HepG2 (cell line): ENCODE data around the gene C2. TPM values are rescaled to one million over a fixed set of nuclear protein-coding genes. Genes with fewer than 3 reads are reported as not detected.
A peak's percentile ranks its signal among the peaks of the same experiment; 100 is the strongest.

ENCODE experiments used
- ATF4 ChIP-seq, 2 experiments: fragments of 450-650 bp in 1 of 2; sonication (generic) in 1 of 2; formaldehyde crosslinking; IDR thresholded peaks; 2 replicates each; pipeline versions ENCODE4 v1.5.0 to v1.8.0; 2020 to 2022; ENCODE audit warnings: mild to moderate bottlenecking in 1 of 2, missing genetic modification reagents in 1 of 2
- HMG20A ChIP-seq: IDR thresholded peaks from 2 replicates; pipeline ENCODE4 v1.6.1; 2016; ENCODE audit warnings: borderline replicate concordance
- HNF4A ChIP-seq: sonication (generic); formaldehyde crosslinking; IDR thresholded peaks from 2 replicates; pipeline ENCODE4 v1.4.0; 2020; ENCODE audit warnings: missing genetic modification reagents
- PRDM4 ChIP-seq: sonication (generic); formaldehyde crosslinking; IDR thresholded peaks from 2 replicates; pipeline ENCODE4 v1.9.0; 2021; ENCODE audit warnings: missing genetic modification reagents, borderline replicate concordance
- SIN3B ChIP-seq: fragments of 150-350 bp; IDR thresholded peaks from 2 replicates; pipeline ENCODE4 v1.6.1; 2014; ENCODE audit warnings: low read length
- STAG1 ChIP-seq: sonication (generic); formaldehyde crosslinking; IDR thresholded peaks from 2 replicates; pipeline ENCODE4 v1.4.0; 2020; ENCODE audit warnings: missing genetic modification reagents
- TEF ChIP-seq: sonication (generic); formaldehyde crosslinking; IDR thresholded peaks from 2 replicates; pipeline ENCODE4 v1.5.0; 2020; ENCODE audit warnings: missing genetic modification reagents
- TRAFD1 ChIP-seq: sonication (generic); formaldehyde crosslinking; IDR thresholded peaks from 2 replicates; pipeline ENCODE4 v1.5.1; 2020; ENCODE audit warnings: missing genetic modification reagents, mild to moderate bottlenecking, borderline replicate concordance
- ZMYM4 ChIP-seq: sonication (generic); formaldehyde crosslinking; IDR thresholded peaks from 2 replicates; pipeline ENCODE4 v1.8.1; 2023; ENCODE audit warnings: mild to moderate bottlenecking, missing genetic modification reagents
- ZNF318 ChIP-seq: sonication (generic); formaldehyde crosslinking; IDR thresholded peaks from 2 replicates; pipeline ENCODE4 v1.4.0; 2020; ENCODE audit warnings: mild to moderate bottlenecking, missing genetic modification reagents
- ZNF605 ChIP-seq: sonication (generic); formaldehyde crosslinking; IDR thresholded peaks from 2 replicates; pipeline ENCODE4 v1.8.0; 2022; ENCODE audit warnings: mild to moderate bottlenecking, missing genetic modification reagents
- ZNF775 ChIP-seq: sonication (generic); formaldehyde crosslinking; IDR thresholded peaks from 2 replicates; pipeline ENCODE4 v1.4.0; 2020; ENCODE audit warnings: missing genetic modification reagents, mild to moderate bottlenecking, moderate library complexity, borderline replicate concordance
- polyA plus RNA-seq, 8 experiments: library from polyadenylated mRNA; depleted of rRNA in 3 of 8; stranded (reverse) in 7 of 8; unstranded in 1 of 8; fragments of >200 nt; fragmentation: Illumina TruSeq in 4 of 8; extraction: Trizol in 4 of 8; gene quantifications; 2 replicates each; pipeline versions ENCODE4 v1.2.1 to v1.2.3, GENCODE V29; 2011 to 2016; ENCODE audit warnings: low read depth in 4 of 8, missing spikeins in 1 of 8, mixed read lengths in 1 of 8; ENCODE audit not compliant: insufficient read depth in 1 of 8
- total RNA-seq, 5 experiments: library from RNA; depleted of rRNA; stranded (reverse); fragments of >200 nt; fragmentation: Illumina TruSeq; extraction: Trizol; gene quantifications; 2 replicates each; pipeline ENCODE4 v1.2.3, GENCODE V29; 2016; ENCODE audit warnings: low read depth in 1 of 5

Gene C2
- total and polyA plus RNA-seq, 2 of the 13 experiments (the other 11 are each of a cell fraction or from before 2014, with no cell fraction given), result 165 to 307 TPM

- TF ChIP-seq ZNF318 (CRISPR knock-in tag), result no peak; the same call in 1 of the 2 replicates
- TF ChIP-seq TRAFD1 (CRISPR knock-in tag), result peak; percentile 91; the same call in 1 of the 2 replicates
- peak; percentile 78 for TF ChIP-seq TEF
- TF ChIP-seq SIN3B, result peak; percentile 75; the same call in 1 of the 2 replicates
- peak; percentile 90 for TF ChIP-seq HNF4A (CRISPR knock-in tag)
- TF ChIP-seq HMG20A (CRISPR knock-in tag), result peak; percentile 14; the same call in 1 of the 2 replicates
- TF ChIP-seq ATF4 (CRISPR knock-in tag; IDR thresholded peaks at IDR 0.05), result peak in 1 of 2 experiments; percentile 51; a peak in 1 of 4 replicates
- TF ChIP-seq ZMYM4 (CRISPR knock-in tag), result peak; percentile 94
- no peak; the same call in 1 of the 2 replicates for TF ChIP-seq ZNF605
- no peak; the same call in 1 of the 2 replicates for TF ChIP-seq STAG1 (CRISPR knock-in tag)
- no peak for TF ChIP-seq ZNF775
- TF ChIP-seq PRDM4 (CRISPR knock-in tag), result no peak; the same call in 1 of the 2 replicates
These were observed 31.5 kb downstream of the C2 start, which contains the start of the genes NELFE and SKIC2 (continued) for GRCh38 chr6:31958741-31959739.
